Fibroblast of peridontal ligament (primary cell): Measurements from ENCODE around the gene PRKCZ.

Experiments used
- DNase-seq: peaks from one replicate; pipeline ENCODE4 v3.0.0-alpha.2; 2010; ENCODE audit errors: extremely low read depth

PRKCZ gene

GRCh38 chr1:2049718-2050431 lies at the start of gene PRKCZ:
Gene PRKCZ (plus strand): TSS chr1:2050411. CDS start chr1:2050631, 220 bp downstream.
- DNase-seq = no peak

- DNase-seq = no peak
Measured at GRCh38 chr1:2000432-2000831, 49.8 kb upstream of the PRKCZ start.

- DNase-seq = no peak
Measured at GRCh38 chr1:2000850-2001249, 49.4 kb upstream of the PRKCZ start.

GRCh38 chr1:2001773-2002411 lies 48.3 kb upstream of the PRKCZ start:
- no peak for DNase-seq

- DNase-seq = peak; percentile 4
Measured at GRCh38 chr1:2003541-2004131, 46.6 kb upstream of the PRKCZ start, which contains the start of gene CFAP74. Gene CFAP74 (minus strand): TSS chr1:2003786. CDS start chr1:1990956, 12,830 bp downstream.

GRCh38 chr1:2004856-2005255 lies 45.4 kb upstream of the PRKCZ start:
- no peak for DNase-seq

GRCh38 chr1:2009101-2010053 lies 40.8 kb upstream of the PRKCZ start:
- DNase-seq = no peak

GRCh38 chr1:2014181-2014580 lies 36.0 kb upstream of the PRKCZ start:
- DNase-seq = no peak

GRCh38 chr1:2014741-2015735 lies 35.2 kb upstream of the PRKCZ start:
- DNase-seq = no peak

GRCh38 chr1:2016123-2016522 lies 34.1 kb upstream of the PRKCZ start:
- no peak for DNase-seq

GRCh38 chr1:2018217-2019171 lies 31.7 kb upstream of the PRKCZ start:
- no peak for DNase-seq

GRCh38 chr1:2019172-2019543 lies 31.1 kb upstream of the PRKCZ start, which contains the start of gene GABRD:
Gene GABRD (plus strand): TSS chr1:2019345. CDS start chr1:2019424, 79 bp downstream.
- DNase-seq = no peak

- no peak for DNase-seq
Measured at GRCh38 chr1:2019571-2020309, 30.5 kb upstream of the PRKCZ start.

- no peak for DNase-seq
Measured at GRCh38 chr1:2020310-2020655, 29.9 kb upstream of the PRKCZ start.

GRCh38 chr1:2021550-2021949 lies 28.7 kb upstream of the PRKCZ start:
- DNase-seq = no peak

- DNase-seq = no peak
Measured at GRCh38 chr1:2022063-2022770, 28.0 kb upstream of the PRKCZ start.

- DNase-seq = no peak
Measured at GRCh38 chr1:2023187-2023586, 27.0 kb upstream of the PRKCZ start.

GRCh38 chr1:2024451-2024850 lies 25.8 kb upstream of the PRKCZ start:
- no peak for DNase-seq
